ENCODE measurements around the gene TSG101.

The TSG101 gene

GRCh38 chr11:18468961-18469360, 57.8 kb downstream of the TSG101 start:
- TF ChIP-seq FOXP2 (optimal IDR thresholded peaks at IDR 0.05; ENCODE audit: borderline replicate concordance, extremely low read depth, extremely low read length, insufficient read depth) (no peak), TAF1 (IDR thresholded peaks at IDR 0.05; ENCODE audit: borderline replicate concordance, insufficient read depth, low read length) (no peak), REST (IDR thresholded peaks at IDR 0.05; ENCODE audit: insufficient read depth in 1 of 2, low read depth in 2 of 2, low read length in 2 of 2) (no peak), SIN3A (IDR thresholded peaks at IDR 0.05; ENCODE audit: borderline replicate concordance, insufficient read depth, low read length) (no peak), POLR2AphosphoS5 (IDR thresholded peaks at IDR 0.05; ENCODE audit: low read depth, low read length) (no peak)

- TF ChIP-seq POLR2AphosphoS5 (IDR thresholded peaks at IDR 0.05; ENCODE audit: low read depth, low read length) = no peak
- TF ChIP-seq SIN3A (IDR thresholded peaks at IDR 0.05; ENCODE audit: borderline replicate concordance, insufficient read depth, low read length) = no peak
- no peak for TF ChIP-seq TAF1 (IDR thresholded peaks at IDR 0.05; ENCODE audit: borderline replicate concordance, insufficient read depth, low read length)
- no peak for TF ChIP-seq REST (IDR thresholded peaks at IDR 0.05; ENCODE audit: insufficient read depth in 1 of 2, low read depth in 2 of 2, low read length in 2 of 2)
- TF ChIP-seq FOXP2 (optimal IDR thresholded peaks at IDR 0.05; ENCODE audit: borderline replicate concordance, extremely low read depth, extremely low read length, insufficient read depth) = no peak
These were observed 58.7 kb downstream of the TSG101 start for GRCh38 chr11:18468059-18468458.

GRCh38 chr11:18466402-18466801, 60.3 kb downstream of the TSG101 start:
- no peak for TF ChIP-seq POLR2AphosphoS5 (IDR thresholded peaks at IDR 0.05; ENCODE audit: low read depth, low read length)
- no peak for TF ChIP-seq REST (IDR thresholded peaks at IDR 0.05; ENCODE audit: insufficient read depth in 1 of 2, low read depth in 2 of 2, low read length in 2 of 2)
- TF ChIP-seq FOXP2 (optimal IDR thresholded peaks at IDR 0.05; ENCODE audit: borderline replicate concordance, extremely low read depth, extremely low read length, insufficient read depth) = no peak
- no peak for TF ChIP-seq TAF1 (IDR thresholded peaks at IDR 0.05; ENCODE audit: borderline replicate concordance, insufficient read depth, low read length)
- TF ChIP-seq SIN3A (IDR thresholded peaks at IDR 0.05; ENCODE audit: borderline replicate concordance, insufficient read depth, low read length) = no peak

- TF ChIP-seq POLR2AphosphoS5 (IDR thresholded peaks at IDR 0.05; ENCODE audit: low read depth, low read length) = no peak
- TF ChIP-seq TAF1 (IDR thresholded peaks at IDR 0.05; ENCODE audit: borderline replicate concordance, insufficient read depth, low read length) = no peak
- TF ChIP-seq SIN3A (IDR thresholded peaks at IDR 0.05; ENCODE audit: borderline replicate concordance, insufficient read depth, low read length) = no peak
- TF ChIP-seq REST (IDR thresholded peaks at IDR 0.05; ENCODE audit: insufficient read depth in 1 of 2, low read depth in 2 of 2, low read length in 2 of 2) = no peak
- no peak for TF ChIP-seq FOXP2 (optimal IDR thresholded peaks at IDR 0.05; ENCODE audit: borderline replicate concordance, extremely low read depth, extremely low read length, insufficient read depth)
These were observed 63.3 kb downstream of the TSG101 start for GRCh38 chr11:18463439-18463838.

- TF ChIP-seq POLR2AphosphoS5 (IDR thresholded peaks at IDR 0.05; ENCODE audit: low read depth, low read length) = no peak
- TF ChIP-seq FOXP2 (optimal IDR thresholded peaks at IDR 0.05; ENCODE audit: borderline replicate concordance, extremely low read depth, extremely low read length, insufficient read depth) = no peak
- no peak for TF ChIP-seq TAF1 (IDR thresholded peaks at IDR 0.05; ENCODE audit: borderline replicate concordance, insufficient read depth, low read length)
- no peak for TF ChIP-seq SIN3A (IDR thresholded peaks at IDR 0.05; ENCODE audit: borderline replicate concordance, insufficient read depth, low read length)
- TF ChIP-seq REST (IDR thresholded peaks at IDR 0.05; ENCODE audit: insufficient read depth in 1 of 2, low read depth in 2 of 2, low read length in 2 of 2) = no peak
These were observed 64.8 kb downstream of the TSG101 start for GRCh38 chr11:18461909-18462308.
